ENCODE results near the gene CIDEC.

- TF ChIP-seq, protein P1, sequence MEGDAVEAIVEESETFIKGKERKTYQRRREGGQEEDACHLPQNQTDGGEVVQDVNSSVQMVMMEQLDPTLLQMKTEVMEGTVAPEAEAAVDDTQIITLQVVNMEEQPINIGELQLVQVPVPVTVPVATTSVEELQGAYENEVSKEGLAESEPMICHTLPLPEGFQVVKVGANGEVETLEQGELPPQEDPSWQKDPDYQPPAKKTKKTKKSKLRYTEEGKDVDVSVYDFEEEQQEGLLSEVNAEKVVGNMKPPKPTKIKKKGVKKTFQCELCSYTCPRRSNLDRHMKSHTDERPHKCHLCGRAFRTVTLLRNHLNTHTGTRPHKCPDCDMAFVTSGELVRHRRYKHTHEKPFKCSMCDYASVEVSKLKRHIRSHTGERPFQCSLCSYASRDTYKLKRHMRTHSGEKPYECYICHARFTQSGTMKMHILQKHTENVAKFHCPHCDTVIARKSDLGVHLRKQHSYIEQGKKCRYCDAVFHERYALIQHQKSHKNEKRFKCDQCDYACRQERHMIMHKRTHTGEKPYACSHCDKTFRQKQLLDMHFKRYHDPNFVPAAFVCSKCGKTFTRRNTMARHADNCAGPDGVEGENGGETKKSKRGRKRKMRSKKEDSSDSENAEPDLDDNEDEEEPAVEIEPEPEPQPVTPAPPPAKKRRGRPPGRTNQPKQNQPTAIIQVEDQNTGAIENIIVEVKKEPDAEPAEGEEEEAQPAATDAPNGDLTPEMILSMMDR (conservative IDR thresholded peaks at IDR 0.05): no peak
- TF ChIP-seq EZH2 (IDR thresholded peaks at IDR 0.05; ENCODE audit: low read depth): no peak
Observed at GRCh38 chr3:9876991-9877390, 3.1 kb downstream of the CIDEC start.

Measured in PC-9 (cell line).